Measurements from ENCODE around the gene C20orf204. TPM values are rescaled to one million over a fixed set of nuclear protein-coding genes. Genes with fewer than 3 reads are reported as not detected.

C20orf204 gene
- total RNA-seq, 3 donors from 2014 or later: 1.0 to 1.8 (median 1.7) TPM

- ATAC-seq (no peak), DNase-seq (no peak)
- intact Hi-C loops (cut with DNase I, micrococcal nuclease): no loop called here
- H3K36me3 ChIP-seq (ENCODE audit: low read depth): no peaks in the 10 kb centered on the region
- no peaks in the 10 kb centered on the region for H3K9me3 ChIP-seq
- peaks cover 5% of the 10 kb centered on the region for H3K4me1 ChIP-seq (ENCODE audit: low read depth)
- no peak overlapping the region for H3K4me3 ChIP-seq
- TF ChIP-seq, protein P1, sequence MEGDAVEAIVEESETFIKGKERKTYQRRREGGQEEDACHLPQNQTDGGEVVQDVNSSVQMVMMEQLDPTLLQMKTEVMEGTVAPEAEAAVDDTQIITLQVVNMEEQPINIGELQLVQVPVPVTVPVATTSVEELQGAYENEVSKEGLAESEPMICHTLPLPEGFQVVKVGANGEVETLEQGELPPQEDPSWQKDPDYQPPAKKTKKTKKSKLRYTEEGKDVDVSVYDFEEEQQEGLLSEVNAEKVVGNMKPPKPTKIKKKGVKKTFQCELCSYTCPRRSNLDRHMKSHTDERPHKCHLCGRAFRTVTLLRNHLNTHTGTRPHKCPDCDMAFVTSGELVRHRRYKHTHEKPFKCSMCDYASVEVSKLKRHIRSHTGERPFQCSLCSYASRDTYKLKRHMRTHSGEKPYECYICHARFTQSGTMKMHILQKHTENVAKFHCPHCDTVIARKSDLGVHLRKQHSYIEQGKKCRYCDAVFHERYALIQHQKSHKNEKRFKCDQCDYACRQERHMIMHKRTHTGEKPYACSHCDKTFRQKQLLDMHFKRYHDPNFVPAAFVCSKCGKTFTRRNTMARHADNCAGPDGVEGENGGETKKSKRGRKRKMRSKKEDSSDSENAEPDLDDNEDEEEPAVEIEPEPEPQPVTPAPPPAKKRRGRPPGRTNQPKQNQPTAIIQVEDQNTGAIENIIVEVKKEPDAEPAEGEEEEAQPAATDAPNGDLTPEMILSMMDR (IDR thresholded peaks at IDR 0.05): no peak
These were observed 12.0 kb downstream of the C20orf204 start for GRCh38 chr20:64047968-64048401.

- TF ChIP-seq, protein P1 (IDR thresholded peaks at IDR 0.05): no peak
- no peaks in the 10 kb centered on the region for H3K36me3 ChIP-seq (ENCODE audit: low read depth)
- peaks cover 5% of the 10 kb centered on the region for H3K4me1 ChIP-seq (ENCODE audit: low read depth)
- ATAC-seq (no peak), DNase-seq (no peak)
- intact Hi-C loops (cut with DNase I, micrococcal nuclease): no loop called here
- no peaks in the 10 kb centered on the region for H3K9me3 ChIP-seq
- no peak overlapping the region for H3K4me3 ChIP-seq
These were observed 12.5 kb downstream of the C20orf204 start for GRCh38 chr20:64048402-64049044.

GRCh38 chr20:64049060-64049877 lies 13.3 kb downstream of the C20orf204 start, which contains the start of gene SOX18:
Gene SOX18, minus strand, starts transcription at chr20:64049639. Its CDS starts 123 bp downstream, at chr20:64049516.
- H3K9me3 ChIP-seq: no peaks in the 10 kb centered on the region
- no peak for DNase-seq
- H3K4me1 ChIP-seq (ENCODE audit: low read depth): peaks cover 5% of the 10 kb centered on the region
- TF ChIP-seq, protein P1 (IDR thresholded peaks at IDR 0.05): no peak
- intact Hi-C loops (cut with DNase I, micrococcal nuclease): no loop called here
- no peaks in the 10 kb centered on the region for H3K36me3 ChIP-seq (ENCODE audit: low read depth)
- ATAC-seq: peak; percentile 25
- H3K4me3 ChIP-seq: no peak within 1 kb of the TSS

- intact Hi-C loops (cut with DNase I, micrococcal nuclease): no loop called here
- peaks cover 5% of the 10 kb centered on the region for H3K4me1 ChIP-seq (ENCODE audit: low read depth)
- H3K36me3 ChIP-seq (ENCODE audit: low read depth): no peaks in the 10 kb centered on the region
- TF ChIP-seq, protein P1 (IDR thresholded peaks at IDR 0.05): no peak
- no peaks in the 10 kb centered on the region for H3K9me3 ChIP-seq
- DNase-seq (no peak), ATAC-seq (no peak)
- no peak overlapping the region for H3K4me3 ChIP-seq
These were observed 13.9 kb downstream of the C20orf204 start for GRCh38 chr20:64049878-64050260.

DNA sequence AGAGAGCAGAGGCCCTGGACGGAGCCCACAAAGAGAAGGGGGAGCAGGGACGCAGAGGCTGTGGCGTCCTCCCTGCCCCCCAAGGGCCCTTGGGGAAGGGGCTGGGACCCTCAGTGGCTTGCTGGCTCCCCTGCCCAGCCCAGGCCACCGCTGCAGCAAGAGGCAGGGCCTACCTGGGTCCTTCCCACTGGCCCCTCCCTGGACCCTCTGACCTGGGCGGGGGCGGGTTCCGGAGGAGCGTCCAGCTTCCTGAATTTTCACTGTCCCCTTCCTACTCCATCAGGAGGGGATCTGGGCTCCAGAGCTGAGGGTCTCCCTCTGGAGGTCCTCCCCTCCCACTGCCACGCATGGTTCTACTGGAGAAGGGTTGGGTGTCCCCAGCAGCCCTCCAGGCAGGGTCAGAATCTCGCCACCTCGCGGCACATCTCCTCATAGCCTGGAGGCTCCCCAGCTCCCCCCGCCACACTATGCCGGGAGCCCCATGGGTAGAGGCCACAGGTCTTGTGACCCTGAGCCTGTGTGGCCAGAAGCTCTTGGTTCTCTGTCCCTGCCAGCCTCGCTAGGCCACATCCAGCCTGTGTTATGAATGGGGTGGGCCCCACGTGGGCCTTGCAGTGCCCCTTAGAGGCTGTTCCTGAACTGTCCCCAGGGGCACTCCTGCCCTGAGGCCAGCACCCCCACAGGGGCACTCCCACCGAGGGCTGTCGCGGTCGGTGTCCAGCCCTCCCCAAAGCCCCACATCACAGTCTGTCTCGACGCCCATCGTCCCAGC lies 14.5 kb downstream of the C20orf204 start:
- Histone ChIP-seq H3K4me3 (no peak overlapping the region), H3K4me1 (ENCODE audit: low read depth) (peaks cover 5% of the 10 kb centered on the region), H3K9me3 (no peaks in the 10 kb centered on the region), H3K36me3 (ENCODE audit: low read depth) (no peaks in the 10 kb centered on the region)
- ATAC-seq (no peak), DNase-seq (no peak)
- TF ChIP-seq, protein P1 (IDR thresholded peaks at IDR 0.05): no peak
- intact Hi-C loops (cut with DNase I, micrococcal nuclease): no loop called here

All from mucosa of descending colon (tissue), 3 donors.